Stimulated activated CD8-positive, alpha-beta memory T cell treated with anti-CD3 and anti-CD28 coated beads, Interleukin-7, amount 100 ng/mL, for 4 hours (primary cell): ENCODE results near the gene EPM2AIP1.
A peak's percentile ranks its signal among the peaks of the same experiment; 100 is the strongest.
"Not testable (repeated sequence)": the region's sequence is repeated elsewhere in the genome, so short reads cannot be mapped to it uniquely, and the experiment has no call there.

Source experiments
- DNase-seq, 2 donors: peaks; one replicate each; pipeline ENCODE4 v3.0.0-alpha.2; 2020; ENCODE audit warnings: low read depth in 2 of 2

EPM2AIP1 gene

GRCh38 chr3:36954452-36955134, 38.3 kb downstream of the EPM2AIP1 start:
- no peak for DNase-seq

- not testable (repeated sequence) for DNase-seq
Observed at GRCh38 chr3:36947814-36948213, 45.1 kb downstream of the EPM2AIP1 start.

GRCh38 chr3:36945333-36945980, 47.5 kb downstream of the EPM2AIP1 start:
- no peak for DNase-seq

- DNase-seq = peak; percentile 83
Observed at GRCh38 chr3:36944641-36945270, 48.2 kb downstream of the EPM2AIP1 start, which contains the start of gene TRANK1. Gene TRANK1 (minus strand): TSS chr3:36945054. CDS start chr3:36944809, 245 bp downstream.

GRCh38 chr3:36944012-36944640, 48.8 kb downstream of the EPM2AIP1 start:
- DNase-seq = peak in 1 of 2 donors; percentile 11

- DNase-seq = no peak
Observed at GRCh38 chr3:36943601-36944000, 49.3 kb downstream of the EPM2AIP1 start.

- DNase-seq = no peak
Observed at GRCh38 chr3:36942638-36943248, 50.2 kb downstream of the EPM2AIP1 start.

GRCh38 chr3:36941658-36942057, 51.3 kb downstream of the EPM2AIP1 start:
- DNase-seq = no peak

GRCh38 chr3:36941162-36941561, 51.8 kb downstream of the EPM2AIP1 start:
- no peak for DNase-seq

GRCh38 chr3:36937492-36937891, 55.4 kb downstream of the EPM2AIP1 start:
- DNase-seq = no peak
